ENCODE results near the gene WIPF2. TPM values are rescaled to one million over a fixed set of nuclear protein-coding genes. Genes with fewer than 3 reads are reported as not detected.

The WIPF2 gene
- total RNA-seq, 1 donor from 2014 or later: 11.2 TPM

GRCh38 chr17:40326832-40327199, 107.7 kb downstream of the WIPF2 start:
- Histone ChIP-seq H3K9me3 (no peaks in the 10 kb centered on the region), H3K4me1 (peaks cover 57 to 87% of the 10 kb centered on the region in 2 donors), H3K4me3 (peak overlapping the region in 1 of 2 donors; percentile 29), H3K36me3 (no peaks in the 10 kb centered on the region), H3K27me3 (no peaks in the 10 kb centered on the region), H3K27ac (peak overlapping the region; percentile 90 to 91)
- no peak for DNase-seq (ENCODE audit: low spot score in 2 of 2)
- intact Hi-C loops (cut with DNase I): no loop called here
- no peak for TF ChIP-seq CTCF (IDR thresholded peaks at IDR 0.05)

- no peaks in the 10 kb centered on the region for H3K36me3 ChIP-seq
- DNase-seq (ENCODE audit: low spot score in 2 of 2): no peak
- intact Hi-C loops (cut with DNase I): no loop called here
- no peak overlapping the region for H3K4me3 ChIP-seq
- peak overlapping the region; percentile 90 to 91 for H3K27ac ChIP-seq
- H3K27me3 ChIP-seq: no peaks in the 10 kb centered on the region
- H3K4me1 ChIP-seq: peaks cover 57 to 86% of the 10 kb centered on the region in 2 donors
- H3K9me3 ChIP-seq: no peaks in the 10 kb centered on the region
- no peak for TF ChIP-seq CTCF (IDR thresholded peaks at IDR 0.05)
Measured at GRCh38 chr17:40327244-40327729, 108.2 kb downstream of the WIPF2 start.

GRCh38 chr17:40327735-40328385, 108.8 kb downstream of the WIPF2 start:
- no peak overlapping the region for H3K4me3 ChIP-seq
- H3K27ac ChIP-seq: peak overlapping the region; percentile 49 to 91
- H3K27me3 ChIP-seq: no peaks in the 10 kb centered on the region
- H3K36me3 ChIP-seq: no peaks in the 10 kb centered on the region
- TF ChIP-seq CTCF (IDR thresholded peaks at IDR 0.05): no peak
- H3K9me3 ChIP-seq: no peaks in the 10 kb centered on the region
- intact Hi-C loops (cut with DNase I): no loop called here
- no peak for DNase-seq (ENCODE audit: low spot score in 2 of 2)
- H3K4me1 ChIP-seq: peaks cover 61 to 86% of the 10 kb centered on the region in 2 donors

GRCh38 chr17:40328386-40328766, 109.3 kb downstream of the WIPF2 start:
- Histone ChIP-seq H3K36me3 (no peaks in the 10 kb centered on the region), H3K9me3 (no peaks in the 10 kb centered on the region), H3K4me3 (no peak overlapping the region), H3K27ac (peak overlapping the region; percentile 49 to 91), H3K27me3 (no peaks in the 10 kb centered on the region), H3K4me1 (peaks cover 58 to 86% of the 10 kb centered on the region in 2 donors)
- TF ChIP-seq CTCF (IDR thresholded peaks at IDR 0.05): no peak
- no peak for DNase-seq (ENCODE audit: low spot score in 2 of 2)
- intact Hi-C loops (cut with DNase I): no loop called here

GRCh38 chr17:40329839-40330794, 111.0 kb downstream of the WIPF2 start:
- H3K9me3 ChIP-seq: no peaks in the 10 kb centered on the region
- intact Hi-C loops (cut with DNase I): no loop called here
- peaks cover 63 to 89% of the 10 kb centered on the region in 2 donors for H3K4me1 ChIP-seq
- DNase-seq (ENCODE audit: low spot score in 2 of 2): peak in 1 of 2 donors; percentile 77
- TF ChIP-seq CTCF (IDR thresholded peaks at IDR 0.05): no peak
- H3K4me3 ChIP-seq: peak overlapping the region in 1 of 2 donors; percentile 2
- H3K36me3 ChIP-seq: no peaks in the 10 kb centered on the region
- H3K27me3 ChIP-seq: no peaks in the 10 kb centered on the region
- H3K27ac ChIP-seq: peak overlapping the region; percentile 82

All from ascending aorta (tissue), 2 donors.